B cell (primary cell): Measurements from ENCODE around the gene ASTN2. TPM values are rescaled to one million over a fixed set of nuclear protein-coding genes. Genes with fewer than 3 reads are reported as not detected.

ENCODE experiments used
- ATAC-seq: fragments of 200-7000 bp; cut with Tn5 transposase; one replicate; pipeline ENCODE4 v1.10.0; 2021; ENCODE audit warnings: low read depth, mild to moderate bottlenecking, moderate number of reproducible peaks, moderate library complexity
- CTCF ChIA-PET: fragments of 350-600 bp; sonication (Branson Sonifier 250); formaldehyde crosslinking; loops from one replicate; lab custom pipeline; 2021; ENCODE audit warnings: antibody characterized with exemption, inconsistent platforms; lab: Charles Lee
- POLR2A ChIA-PET: fragments of 350-600 bp; sonication (Branson Sonifier 250); formaldehyde crosslinking; loops from one replicate; lab custom pipeline; 2021; ENCODE audit warnings: antibody characterized with exemption; lab: Charles Lee
- DNase-seq: peaks from one replicate; pipeline ENCODE4 v3.0.0; 2013
- H2AFZ ChIP-seq: 2 replicates; pipeline ENCODE4 v1.6.1; 2012; ENCODE audit warnings: mild to moderate bottlenecking, low read depth, low read length; ENCODE audit not compliant: insufficient read depth, poor library complexity, severe bottlenecking
- H3K27ac ChIP-seq, 2 donors: 1 replicate in 1 of 2; 2 replicates in 1 of 2; pipeline ENCODE4 v1.5.1; 2012 to 2013; ENCODE audit warnings: low read length in 2 of 2, mild to moderate bottlenecking in 2 of 2, moderate library complexity in 1 of 2
- H3K27me3 ChIP-seq, 4 experiments: fragments of 200-600 bp in 1 of 4; sonication (generic) in 1 of 4; replicated peaks in 1 of 4; 1 replicate in 2 of 4; 2 replicates in 2 of 4; pipeline versions ENCODE4 v1.6.1 to v1.7.0; 2013 to 2016; ENCODE audit warnings: low read length in 3 of 4, mild to moderate bottlenecking in 2 of 4, mixed read lengths in 1 of 4, moderate library complexity in 1 of 4; ENCODE audit not compliant: insufficient read depth in 4 of 4, control insufficient read depth in 3 of 4; ENCODE audit errors: control extremely low read depth in 1 of 4
- H3K36me3 ChIP-seq, 2 experiments: replicated peaks in 1 of 2; 1 replicate in 1 of 2; 2 replicates in 1 of 2; pipeline versions ENCODE4 v1.6.1 to v1.7.1; 2013; ENCODE audit warnings: low read length in 1 of 2; ENCODE audit not compliant: insufficient read depth in 2 of 2, control insufficient read depth in 1 of 2; ENCODE audit errors: control extremely low read depth in 1 of 2, extremely low read depth in 1 of 2
- H3K4me1 ChIP-seq, 2 donors: fragments of 200-600 bp in 1 of 2; sonication (generic) in 1 of 2; 1 replicate in 1 of 2; 2 replicates in 1 of 2; pipeline versions ENCODE4 v1.5.1 to v1.6.1; 2013 to 2017; ENCODE audit warnings: low read length in 2 of 2; ENCODE audit not compliant: control insufficient read depth in 2 of 2, insufficient read depth in 2 of 2
- H3K4me2 ChIP-seq: replicated peaks from 2 replicates; pipeline ENCODE3; 2012; ENCODE audit warnings: mild to moderate bottlenecking, low read depth, low read length; ENCODE audit not compliant: poor library complexity, severe bottlenecking
- H3K4me3 ChIP-seq, 5 experiments: fragments of 200-600 bp in 1 of 5; sonication (generic) in 1 of 5; 1 replicate in 3 of 5; 2 replicates in 2 of 5; pipeline versions ENCODE4 v1.5.1 to v1.7.0; 2011 to 2016; ENCODE audit warnings: low read length in 4 of 5, mild to moderate bottlenecking in 4 of 5, low read depth in 2 of 5, control low read depth in 1 of 5, moderate library complexity in 1 of 5; ENCODE audit not compliant: insufficient read depth in 1 of 5; ENCODE audit errors: control extremely low read depth in 1 of 5, extremely low read depth in 1 of 5
- H3K79me2 ChIP-seq: fragments of 200-600 bp; sonication (generic); one replicate; pipeline ENCODE4 v1.6.0; 2016; ENCODE audit warnings: low read length; ENCODE audit not compliant: control insufficient read depth, insufficient read depth
- H3K9ac ChIP-seq: fragments of 200-600 bp; sonication (generic); 2 replicates; pipeline ENCODE4 v1.6.1; 2017; ENCODE audit warnings: mild to moderate bottlenecking, low read length, moderate library complexity
- H3K9me3 ChIP-seq, 3 donors: one replicate each; pipeline versions ENCODE4 v1.6.1 to v1.7.1; 2013; ENCODE audit warnings: low read length in 2 of 3; ENCODE audit not compliant: control insufficient read depth in 2 of 3, insufficient read depth in 1 of 3; ENCODE audit errors: control extremely low read depth in 1 of 3
- H4K20me1 ChIP-seq: 2 replicates; pipeline ENCODE4 v1.6.0; 2012; ENCODE audit warnings: mild to moderate bottlenecking, low read length; ENCODE audit not compliant: insufficient read depth, control insufficient read depth, poor library complexity, severe bottlenecking
- H3K27ac Mint-ChIP-seq: one replicate; pipeline ENCODE4 v1.8.0; 2021; ENCODE audit warnings: mixed read lengths
- H3K27me3 Mint-ChIP-seq: one replicate; pipeline ENCODE4 v1.8.0; 2021; ENCODE audit warnings: mixed read lengths
- H3K4me1 Mint-ChIP-seq: one replicate; pipeline ENCODE4 v1.8.0; 2021; ENCODE audit warnings: mixed read lengths
- H3K4me3 Mint-ChIP-seq: one replicate; pipeline ENCODE4 v1.8.0; 2021; ENCODE audit warnings: mixed read lengths
- H3K9me3 Mint-ChIP-seq: one replicate; pipeline ENCODE4 v1.8.0; 2022; ENCODE audit warnings: mixed read lengths; ENCODE audit not compliant: insufficient read depth
- EZH2 ChIP-seq: IDR thresholded peaks from 2 replicates; pipeline ENCODE4 v1.6.1; 2012; ENCODE audit warnings: borderline replicate concordance, low read depth, mild to moderate bottlenecking, moderate library complexity, low read length; ENCODE audit not compliant: insufficient read depth, poor library complexity, severe bottlenecking
- WGBS: methylation state at CpG from one replicate; pipeline ENCODE4 v1.1.5; 2013; ENCODE audit warnings: missing lambda C conversion rate; ENCODE audit not compliant: insufficient coverage; 5-methylcytosine and 5-hydroxymethylcytosine counted together
- intact Hi-C: fragments of 100-400 bp; cut with micrococcal nuclease; formaldehyde crosslinking; loops from one replicate; pipeline ENCODE4 v1.10.0; 2022
- polyA plus RNA-seq: library from polyadenylated mRNA; depleted of rRNA; stranded (reverse); fragments of >200 nt; gene quantifications from 2 replicates; pipeline ENCODE4 v1.2.3, GENCODE V29; 2012
- total RNA-seq, 2 donors: library from RNA; stranded (reverse); fragments of 120-200 nt in 1 of 2; gene quantifications; 1 replicate in 1 of 2; 2 replicates in 1 of 2; pipeline versions ENCODE4 v1.2.3 to v1.2.4, GENCODE V29; 2013 to 2022
- TF ChIP-seq, protein P1 (sequence below): fragments of 200-600 bp; IDR thresholded peaks from one replicate; pipeline ENCODE4 v1.8.0; 2022; ENCODE audit warnings: antibody characterized with exemption, mild to moderate bottlenecking

The ASTN2 gene
- total and polyA plus RNA-seq, 2 donors (not counting 1 experiment from before 2014, with no cell fraction given), result 1.2 to 3.6 TPM

DNA sequence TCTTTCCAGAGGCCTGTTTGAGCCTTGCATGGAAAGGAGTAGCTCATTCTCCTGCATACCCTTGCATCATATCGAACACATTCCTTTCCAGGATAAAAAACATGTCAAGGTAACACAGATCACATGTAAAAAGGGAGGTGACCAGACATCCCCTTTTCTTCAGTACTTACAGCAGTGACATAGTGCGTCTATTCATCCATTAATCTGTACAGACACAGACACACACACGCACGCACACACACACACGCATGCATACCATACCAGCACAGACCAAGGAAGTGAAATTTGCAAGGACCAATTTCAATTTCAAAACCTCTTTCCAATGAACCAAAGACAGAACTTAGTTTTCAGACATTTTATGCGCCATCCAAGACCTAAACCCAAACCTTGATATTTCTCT, 1005.2 kb downstream of the ASTN2 start:
- Histone ChIP-seq H3K27ac (no peak overlapping the region), H2AFZ (no peak overlapping the region), H3K4me2 (no peak overlapping the region), H3K27me3 (no peaks in the 10 kb centered on the region), H3K79me2 (no peaks in the 10 kb centered on the region), H4K20me1 (no peaks in the 10 kb centered on the region), H3K36me3 (no peaks in the 10 kb centered on the region), H3K4me3 (no peak overlapping the region), H3K9ac (no peak overlapping the region), H3K9me3 (no peaks in the 10 kb centered on the region), H3K4me1 (no peaks in the 10 kb centered on the region)
- intact Hi-C loops, result no loop called here
- Mint-ChIP-seq H3K27me3 (no peaks in the 10 kb centered on the region), H3K4me3 (no peak overlapping the region), H3K4me1 (no peaks in the 10 kb centered on the region), H3K27ac (no peak overlapping the region), H3K9me3 (no peaks in the 10 kb centered on the region)
- ATAC-seq (no peak), DNase-seq (no peak)
- ChIA-PET POLR2A (no interaction called here), CTCF (interaction anchor here (1.1 kb wide), 1 partner anchor 13 kb away, joined by 5 read pairs; no protein-coding TSS in a partner anchor)
- no peak for TF ChIP-seq EZH2
- TF ChIP-seq, protein P1, sequence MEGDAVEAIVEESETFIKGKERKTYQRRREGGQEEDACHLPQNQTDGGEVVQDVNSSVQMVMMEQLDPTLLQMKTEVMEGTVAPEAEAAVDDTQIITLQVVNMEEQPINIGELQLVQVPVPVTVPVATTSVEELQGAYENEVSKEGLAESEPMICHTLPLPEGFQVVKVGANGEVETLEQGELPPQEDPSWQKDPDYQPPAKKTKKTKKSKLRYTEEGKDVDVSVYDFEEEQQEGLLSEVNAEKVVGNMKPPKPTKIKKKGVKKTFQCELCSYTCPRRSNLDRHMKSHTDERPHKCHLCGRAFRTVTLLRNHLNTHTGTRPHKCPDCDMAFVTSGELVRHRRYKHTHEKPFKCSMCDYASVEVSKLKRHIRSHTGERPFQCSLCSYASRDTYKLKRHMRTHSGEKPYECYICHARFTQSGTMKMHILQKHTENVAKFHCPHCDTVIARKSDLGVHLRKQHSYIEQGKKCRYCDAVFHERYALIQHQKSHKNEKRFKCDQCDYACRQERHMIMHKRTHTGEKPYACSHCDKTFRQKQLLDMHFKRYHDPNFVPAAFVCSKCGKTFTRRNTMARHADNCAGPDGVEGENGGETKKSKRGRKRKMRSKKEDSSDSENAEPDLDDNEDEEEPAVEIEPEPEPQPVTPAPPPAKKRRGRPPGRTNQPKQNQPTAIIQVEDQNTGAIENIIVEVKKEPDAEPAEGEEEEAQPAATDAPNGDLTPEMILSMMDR, result no peak
- WGBS, result 71% methylated on average over 4 of the region's 6 CpGs

DNA sequence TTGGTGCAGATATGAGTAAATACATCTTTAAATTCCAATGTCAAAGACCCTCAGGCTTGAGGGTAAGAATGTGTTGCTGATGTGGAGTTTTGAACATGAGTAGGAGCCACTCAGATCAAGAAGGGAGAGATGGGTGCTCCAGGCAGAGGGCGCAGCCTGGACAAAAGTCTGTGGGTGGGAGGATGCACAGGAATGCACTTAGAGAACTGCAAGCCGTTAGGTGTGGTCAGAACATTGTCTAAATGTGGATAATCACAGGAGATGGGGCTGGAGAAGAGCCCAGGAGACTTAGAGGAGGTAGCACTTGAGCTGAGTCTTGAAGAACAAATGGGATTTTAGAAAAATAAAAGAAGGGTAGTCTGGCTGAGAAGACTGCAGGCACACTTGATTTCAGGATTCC, 1005.7 kb downstream of the ASTN2 start:
- ATAC-seq (no peak), DNase-seq (no peak)
- Mint-ChIP-seq H3K4me1 (no peaks in the 10 kb centered on the region), H3K27ac (no peak overlapping the region), H3K9me3 (no peaks in the 10 kb centered on the region), H3K4me3 (no peak overlapping the region), H3K27me3 (no peaks in the 10 kb centered on the region)
- H3K36me3 ChIP-seq, result no peaks in the 10 kb centered on the region
- no peaks in the 10 kb centered on the region for H4K20me1 ChIP-seq
- no peak overlapping the region for H2AFZ ChIP-seq
- intact Hi-C loops, result no loop called here
- ChIA-PET CTCF (no interaction called here), POLR2A (no interaction called here)
- H3K9me3 ChIP-seq, result no peaks in the 10 kb centered on the region
- H3K4me2 ChIP-seq, result no peak overlapping the region
- H3K27ac ChIP-seq, result no peak overlapping the region
- 78% methylated on average over 2 of the region's 2 CpGs for WGBS
- no peak overlapping the region for H3K9ac ChIP-seq
- no peaks in the 10 kb centered on the region for H3K4me1 ChIP-seq
- no peaks in the 10 kb centered on the region for H3K27me3 ChIP-seq
- TF ChIP-seq, protein P1, result no peak
- TF ChIP-seq EZH2, result no peak
- H3K4me3 ChIP-seq, result no peak overlapping the region
- no peaks in the 10 kb centered on the region for H3K79me2 ChIP-seq
